ENCODE data around the gene SART3. TPM values are rescaled to one million over a fixed set of nuclear protein-coding genes. Genes with fewer than 3 reads are reported as not detected.
A peak's percentile ranks its signal among the peaks of the same experiment; 100 is the strongest.

Gene SART3
- total and polyA plus RNA-seq, 2 of the 13 experiments (the other 11 are each of a cell fraction or from before 2014, with no cell fraction given) = 16.1 to 69.9 TPM

- TF ChIP-seq UBTF (CRISPR knock-in tag; IDR thresholded peaks at IDR 0.05) (no peak; the same call in 1 of the 2 replicates), ZNF775 (CRISPR knock-in tag; IDR thresholded peaks at IDR 0.05; ENCODE audit: borderline replicate concordance) (no peak), ZNF207 (IDR thresholded peaks at IDR 0.05; ENCODE audit: borderline replicate concordance) (no peak), ZNF383 (CRISPR knock-in tag; IDR thresholded peaks at IDR 0.05; ENCODE audit: borderline replicate concordance) (no peak), ZNF597 (CRISPR knock-in tag; IDR thresholded peaks at IDR 0.05) (no peak), ZNF431 (CRISPR knock-in tag; IDR thresholded peaks at IDR 0.05; ENCODE audit: borderline replicate concordance, low read depth) (no peak), MED8 (CRISPR knock-in tag; IDR thresholded peaks at IDR 0.05; ENCODE audit: insufficient replicate concordance) (no peak), ZNF549 (CRISPR knock-in tag; IDR thresholded peaks at IDR 0.05) (no peak), NFATC3 (CRISPR knock-in tag; IDR thresholded peaks at IDR 0.05) (no peak), ZNF362 (CRISPR knock-in tag; IDR thresholded peaks at IDR 0.05; ENCODE audit: borderline replicate concordance) (no peak), KAT8 (CRISPR knock-in tag; IDR thresholded peaks at IDR 0.05) (peak; percentile 81), ARNT2 (CRISPR knock-in tag; IDR thresholded peaks at IDR 0.05; ENCODE audit: low read depth) (peak; percentile 63; the same call in 1 of the 2 replicates), SUZ12 (IDR thresholded peaks at IDR 0.05; ENCODE audit: low read depth, low read length) (no peak), ZNF136 (CRISPR knock-in tag; IDR thresholded peaks at IDR 0.05; ENCODE audit: low read depth) (0 out of 2 replicates have a peak, but pooled peaks have one; percentile 42), BCL6 (CRISPR knock-in tag; IDR thresholded peaks at IDR 0.05) (no peak)
- TF ChIP-seq, protein P1, sequence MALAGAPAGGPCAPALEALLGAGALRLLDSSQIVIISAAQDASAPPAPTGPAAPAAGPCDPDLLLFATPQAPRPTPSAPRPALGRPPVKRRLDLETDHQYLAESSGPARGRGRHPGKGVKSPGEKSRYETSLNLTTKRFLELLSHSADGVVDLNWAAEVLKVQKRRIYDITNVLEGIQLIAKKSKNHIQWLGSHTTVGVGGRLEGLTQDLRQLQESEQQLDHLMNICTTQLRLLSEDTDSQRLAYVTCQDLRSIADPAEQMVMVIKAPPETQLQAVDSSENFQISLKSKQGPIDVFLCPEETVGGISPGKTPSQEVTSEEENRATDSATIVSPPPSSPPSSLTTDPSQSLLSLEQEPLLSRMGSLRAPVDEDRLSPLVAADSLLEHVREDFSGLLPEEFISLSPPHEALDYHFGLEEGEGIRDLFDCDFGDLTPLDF (CRISPR knock-in tag; IDR thresholded peaks at IDR 0.05) = 0 out of 2 replicates have a peak, but pooled peaks have one; percentile 52
- TF ChIP-seq, protein P2, sequence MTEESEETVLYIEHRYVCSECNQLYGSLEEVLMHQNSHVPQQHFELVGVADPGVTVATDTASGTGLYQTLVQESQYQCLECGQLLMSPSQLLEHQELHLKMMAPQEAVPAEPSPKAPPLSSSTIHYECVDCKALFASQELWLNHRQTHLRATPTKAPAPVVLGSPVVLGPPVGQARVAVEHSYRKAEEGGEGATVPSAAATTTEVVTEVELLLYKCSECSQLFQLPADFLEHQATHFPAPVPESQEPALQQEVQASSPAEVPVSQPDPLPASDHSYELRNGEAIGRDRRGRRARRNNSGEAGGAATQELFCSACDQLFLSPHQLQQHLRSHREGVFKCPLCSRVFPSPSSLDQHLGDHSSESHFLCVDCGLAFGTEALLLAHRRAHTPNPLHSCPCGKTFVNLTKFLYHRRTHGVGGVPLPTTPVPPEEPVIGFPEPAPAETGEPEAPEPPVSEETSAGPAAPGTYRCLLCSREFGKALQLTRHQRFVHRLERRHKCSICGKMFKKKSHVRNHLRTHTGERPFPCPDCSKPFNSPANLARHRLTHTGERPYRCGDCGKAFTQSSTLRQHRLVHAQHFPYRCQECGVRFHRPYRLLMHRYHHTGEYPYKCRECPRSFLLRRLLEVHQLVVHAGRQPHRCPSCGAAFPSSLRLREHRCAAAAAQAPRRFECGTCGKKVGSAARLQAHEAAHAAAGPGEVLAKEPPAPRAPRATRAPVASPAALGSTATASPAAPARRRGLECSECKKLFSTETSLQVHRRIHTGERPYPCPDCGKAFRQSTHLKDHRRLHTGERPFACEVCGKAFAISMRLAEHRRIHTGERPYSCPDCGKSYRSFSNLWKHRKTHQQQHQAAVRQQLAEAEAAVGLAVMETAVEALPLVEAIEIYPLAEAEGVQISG (CRISPR knock-in tag; IDR thresholded peaks at IDR 0.05) = no peak
These were observed 45.8 kb downstream of the SART3 start, which contains the start of gene FICD (continued) for GRCh38 chr12:108514973-108515814.

Measured in HepG2 (cell line).